ENCODE results near the gene TNIK. TPM values are rescaled to one million over a fixed set of nuclear protein-coding genes. Genes with fewer than 3 reads are reported as not detected.
"Not testable (repeated sequence)": the region's sequence is repeated elsewhere in the genome, so short reads cannot be mapped to it uniquely, and the experiment has no call there.

Gene TNIK
- total RNA-seq, 1 donor from 2014 or later: 33.9 TPM

GRCh38 chr3:171387062-171387461, 73.1 kb downstream of the TNIK start:
- no peak for DNase-seq (ENCODE audit: low spot score)

GRCh38 chr3:171385086-171385485, 75.1 kb downstream of the TNIK start:
- DNase-seq (ENCODE audit: low spot score): no peak

GRCh38 chr3:171384101-171384891, 75.9 kb downstream of the TNIK start:
- DNase-seq (ENCODE audit: low spot score): no peak

GRCh38 chr3:171383206-171384018, 76.8 kb downstream of the TNIK start:
- no peak for DNase-seq (ENCODE audit: low spot score)

- not testable (repeated sequence) for DNase-seq (ENCODE audit: low spot score)
Observed at GRCh38 chr3:171382347-171382746, 77.9 kb downstream of the TNIK start.

- no peak for DNase-seq (ENCODE audit: low spot score)
Observed at GRCh38 chr3:171380711-171381425, 79.3 kb downstream of the TNIK start.

- no peak for DNase-seq (ENCODE audit: low spot score)
Observed at GRCh38 chr3:171379961-171380483, 80.2 kb downstream of the TNIK start.

- no peak for DNase-seq (ENCODE audit: low spot score)
Observed at GRCh38 chr3:171379281-171379680, 80.9 kb downstream of the TNIK start.

- DNase-seq (ENCODE audit: low spot score): no peak
Observed at GRCh38 chr3:171378586-171378985, 81.6 kb downstream of the TNIK start.

GRCh38 chr3:171377859-171378258, 82.3 kb downstream of the TNIK start:
- no peak for DNase-seq (ENCODE audit: low spot score)

GRCh38 chr3:171376596-171376947, 83.6 kb downstream of the TNIK start:
- DNase-seq (ENCODE audit: low spot score): no peak

GRCh38 chr3:171375666-171376595, 84.3 kb downstream of the TNIK start:
- no peak for DNase-seq (ENCODE audit: low spot score)

GRCh38 chr3:171374661-171375285, 85.4 kb downstream of the TNIK start:
- no peak for DNase-seq (ENCODE audit: low spot score)

GRCh38 chr3:171374260-171374659, 85.9 kb downstream of the TNIK start:
- no peak for DNase-seq (ENCODE audit: low spot score)

- DNase-seq (ENCODE audit: low spot score): no peak
Observed at GRCh38 chr3:171373711-171374110, 86.5 kb downstream of the TNIK start.

GRCh38 chr3:171372694-171373093, 87.5 kb downstream of the TNIK start:
- no peak for DNase-seq (ENCODE audit: low spot score)

GRCh38 chr3:171371354-171371753, 88.9 kb downstream of the TNIK start:
- DNase-seq (ENCODE audit: low spot score): no peak

GRCh38 chr3:171369156-171369555, 91.0 kb downstream of the TNIK start:
- no peak for DNase-seq (ENCODE audit: low spot score)

GRCh38 chr3:171366738-171367137, 93.5 kb downstream of the TNIK start:
- not testable (repeated sequence) for DNase-seq (ENCODE audit: low spot score)

GRCh38 chr3:171366043-171366442, 94.2 kb downstream of the TNIK start:
- no peak for DNase-seq (ENCODE audit: low spot score)

GRCh38 chr3:171365489-171365888, 94.7 kb downstream of the TNIK start:
- DNase-seq (ENCODE audit: low spot score): no peak
